ENCODE measurements around the gene HTT. TPM values are rescaled to one million over a fixed set of nuclear protein-coding genes. Genes with fewer than 3 reads are reported as not detected.

HTT gene
- total RNA-seq, 2 donors from 2014 or later, result 37.8 to 97.8 TPM

- H3K4me1 ChIP-seq (replicated peaks), result no peaks in the 10 kb centered on the region
- WGBS, result 60% methylated on average over 2 of the region's 2 CpGs
These were observed 3.3 kb downstream of the HTT start for GRCh38 chr4:3077796-3078195.

GRCh38 chr4:3079694-3080123 is 5.2 kb downstream of the HTT start:
- Histone ChIP-seq H3K36me3 (no peaks in the 10 kb centered on the region), H3K4me3 (no peak overlapping the region), H3K4me1 (replicated peaks) (no peaks in the 10 kb centered on the region), H3K9me3 (no peaks in the 10 kb centered on the region), H3K27ac (no peak overlapping the region), H3K27me3 (replicated peaks; ENCODE audit: insufficient read depth) (no peaks in the 10 kb centered on the region)
- no peak for TF ChIP-seq POLR2AphosphoS5 (IDR thresholded peaks at IDR 0.05)
- TF ChIP-seq POLR2A (IDR thresholded peaks at IDR 0.05), result no peak
- no peak for TF ChIP-seq CTCF (IDR thresholded peaks at IDR 0.05)
- WGBS, result 87% methylated on average over 6 of the region's 6 CpGs
- no peak for DNase-seq (ENCODE audit: low spot score)
- intact Hi-C loops (cut with DNase I), result no loop called here

More at GRCh38 chr4:3077796-3078195, 3.3 kb downstream of the HTT start:
- Histone ChIP-seq H3K36me3 (no peaks in the 10 kb centered on the region), H3K4me3 (no peak overlapping the region), H3K27me3 (replicated peaks; ENCODE audit: insufficient read depth) (no peaks in the 10 kb centered on the region), H3K9me3 (no peaks in the 10 kb centered on the region), H3K27ac (no peak overlapping the region)
- TF ChIP-seq POLR2A (IDR thresholded peaks at IDR 0.05) (no peak), POLR2AphosphoS5 (IDR thresholded peaks at IDR 0.05) (peak; percentile 10), CTCF (IDR thresholded peaks at IDR 0.05) (no peak)
- intact Hi-C loops (cut with DNase I), result no loop called here
- no peak for DNase-seq (ENCODE audit: low spot score)

GRCh38 chr4:3082925-3083515 is 8.5 kb downstream of the HTT start:
- 79% methylated on average over 6 of the region's 6 CpGs for WGBS
- TF ChIP-seq CTCF (IDR thresholded peaks at IDR 0.05) (no peak), POLR2AphosphoS5 (IDR thresholded peaks at IDR 0.05) (no peak)
- Histone ChIP-seq H3K27ac (no peak overlapping the region), H3K4me3 (no peak overlapping the region), H3K9me3 (no peaks in the 10 kb centered on the region), H3K27me3 (replicated peaks; ENCODE audit: insufficient read depth) (no peaks in the 10 kb centered on the region), H3K4me1 (replicated peaks) (no peaks in the 10 kb centered on the region), H3K36me3 (no peaks in the 10 kb centered on the region)
- intact Hi-C loops (cut with DNase I), result no loop called here
- no peak for DNase-seq (ENCODE audit: low spot score)

- Histone ChIP-seq H3K4me1 (replicated peaks) (no peaks in the 10 kb centered on the region), H3K36me3 (no peaks in the 10 kb centered on the region), H3K9me3 (no peaks in the 10 kb centered on the region), H3K27ac (no peak overlapping the region), H3K27me3 (replicated peaks; ENCODE audit: insufficient read depth) (no peaks in the 10 kb centered on the region), H3K4me3 (no peak overlapping the region)
- intact Hi-C loops (cut with DNase I), result no loop called here
- 0% methylated on average over 1 of the region's 1 CpG for WGBS
- DNase-seq (ENCODE audit: low spot score), result no peak
- TF ChIP-seq POLR2A (IDR thresholded peaks at IDR 0.05), result no peak
- no peak for TF ChIP-seq CTCF (IDR thresholded peaks at IDR 0.05)
- TF ChIP-seq POLR2AphosphoS5 (IDR thresholded peaks at IDR 0.05), result no peak
These were observed 9.3 kb downstream of the HTT start for GRCh38 chr4:3083732-3084131.

- Histone ChIP-seq H3K4me3 (no peak overlapping the region), H3K27me3 (replicated peaks; ENCODE audit: insufficient read depth) (no peaks in the 10 kb centered on the region), H3K9me3 (no peaks in the 10 kb centered on the region), H3K27ac (no peak overlapping the region), H3K36me3 (no peaks in the 10 kb centered on the region), H3K4me1 (replicated peaks) (no peaks in the 10 kb centered on the region)
- TF ChIP-seq POLR2A (IDR thresholded peaks at IDR 0.05) (no peak), CTCF (IDR thresholded peaks at IDR 0.05) (no peak)
- intact Hi-C loops (cut with DNase I), result no loop called here
- DNase-seq (ENCODE audit: low spot score), result no peak
- 91% methylated on average over 10 of the region's 10 CpGs for WGBS
These were observed 11.6 kb downstream of the HTT start for GRCh38 chr4:3085948-3086670.
